PFSK-1 (cell line): Measurements from ENCODE around the gene PCLO.

Experiments
- FOXP2 ChIP-seq: optimal IDR thresholded peaks from 2 replicates; pipeline ENCODE3; 2011; ENCODE audit warnings: borderline replicate concordance, control low read depth, inconsistent platforms; ENCODE audit not compliant: insufficient read depth; ENCODE audit errors: extremely low read length, extremely low read depth
- POLR2AphosphoS5 ChIP-seq: IDR thresholded peaks from 2 replicates; pipeline ENCODE4 v1.6.1; 2012; ENCODE audit warnings: low read depth, mild to moderate bottlenecking, control low read depth, low read length, moderate library complexity
- SIN3A ChIP-seq: IDR thresholded peaks from 2 replicates; pipeline ENCODE4 v1.6.1; 2012; ENCODE audit warnings: mild to moderate bottlenecking, low read length, moderate library complexity, borderline replicate concordance; ENCODE audit not compliant: insufficient read depth
- TAF1 ChIP-seq: IDR thresholded peaks from 2 replicates; pipeline ENCODE4 v1.6.1; 2012; ENCODE audit warnings: low read length, control low read depth, borderline replicate concordance; ENCODE audit not compliant: insufficient read depth
- TF ChIP-seq, protein P1 (sequence below), 2 experiments: IDR thresholded peaks; 2 replicates each; pipeline versions ENCODE4 v1.6.1 to v1.8.0; 2011 to 2012; ENCODE audit warnings: low read depth in 2 of 2, low read length in 2 of 2, control low read depth in 1 of 2, inconsistent platforms in 1 of 2, mild to moderate bottlenecking in 1 of 2, moderate library complexity in 1 of 2; ENCODE audit not compliant: insufficient read depth in 1 of 2

Gene PCLO

DNA sequence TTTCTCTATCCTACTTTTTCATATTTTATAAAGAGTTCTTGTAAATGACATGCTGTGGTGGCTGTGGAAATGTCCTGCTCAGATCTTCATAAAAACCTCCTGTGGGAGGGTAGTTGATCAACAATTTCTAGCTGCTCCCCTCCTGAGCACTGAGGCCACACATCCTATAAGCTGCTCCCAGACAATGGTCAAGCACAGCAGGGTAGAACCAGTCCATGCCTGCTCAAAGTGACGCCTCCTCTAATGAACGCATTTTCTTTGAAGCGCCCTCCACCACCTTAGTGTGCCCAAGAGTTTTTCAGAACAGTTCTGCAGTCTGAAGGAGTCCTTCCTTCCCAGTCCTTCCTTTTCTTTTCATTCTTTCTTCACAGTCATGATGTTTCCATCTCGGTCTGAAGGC, 420.5 kb downstream of the PCLO start:
- TF ChIP-seq, protein P1, sequence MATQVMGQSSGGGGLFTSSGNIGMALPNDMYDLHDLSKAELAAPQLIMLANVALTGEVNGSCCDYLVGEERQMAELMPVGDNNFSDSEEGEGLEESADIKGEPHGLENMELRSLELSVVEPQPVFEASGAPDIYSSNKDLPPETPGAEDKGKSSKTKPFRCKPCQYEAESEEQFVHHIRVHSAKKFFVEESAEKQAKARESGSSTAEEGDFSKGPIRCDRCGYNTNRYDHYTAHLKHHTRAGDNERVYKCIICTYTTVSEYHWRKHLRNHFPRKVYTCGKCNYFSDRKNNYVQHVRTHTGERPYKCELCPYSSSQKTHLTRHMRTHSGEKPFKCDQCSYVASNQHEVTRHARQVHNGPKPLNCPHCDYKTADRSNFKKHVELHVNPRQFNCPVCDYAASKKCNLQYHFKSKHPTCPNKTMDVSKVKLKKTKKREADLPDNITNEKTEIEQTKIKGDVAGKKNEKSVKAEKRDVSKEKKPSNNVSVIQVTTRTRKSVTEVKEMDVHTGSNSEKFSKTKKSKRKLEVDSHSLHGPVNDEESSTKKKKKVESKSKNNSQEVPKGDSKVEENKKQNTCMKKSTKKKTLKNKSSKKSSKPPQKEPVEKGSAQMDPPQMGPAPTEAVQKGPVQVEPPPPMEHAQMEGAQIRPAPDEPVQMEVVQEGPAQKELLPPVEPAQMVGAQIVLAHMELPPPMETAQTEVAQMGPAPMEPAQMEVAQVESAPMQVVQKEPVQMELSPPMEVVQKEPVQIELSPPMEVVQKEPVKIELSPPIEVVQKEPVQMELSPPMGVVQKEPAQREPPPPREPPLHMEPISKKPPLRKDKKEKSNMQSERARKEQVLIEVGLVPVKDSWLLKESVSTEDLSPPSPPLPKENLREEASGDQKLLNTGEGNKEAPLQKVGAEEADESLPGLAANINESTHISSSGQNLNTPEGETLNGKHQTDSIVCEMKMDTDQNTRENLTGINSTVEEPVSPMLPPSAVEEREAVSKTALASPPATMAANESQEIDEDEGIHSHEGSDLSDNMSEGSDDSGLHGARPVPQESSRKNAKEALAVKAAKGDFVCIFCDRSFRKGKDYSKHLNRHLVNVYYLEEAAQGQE (IDR thresholded peaks at IDR 0.05; ENCODE audit: insufficient read depth in 1 of 2, low read depth in 2 of 2, low read length in 2 of 2), result no peak
- TF ChIP-seq FOXP2 (no peak), TAF1 (no peak), POLR2AphosphoS5 (no peak), SIN3A (no peak)

GRCh38 chr7:82741493-82741892, 421.2 kb downstream of the PCLO start:
- TF ChIP-seq POLR2AphosphoS5 (no peak), SIN3A (no peak), TAF1 (no peak), FOXP2 (no peak)
- TF ChIP-seq, protein P1 (IDR thresholded peaks at IDR 0.05; ENCODE audit: insufficient read depth in 1 of 2, low read depth in 2 of 2, low read length in 2 of 2), result no peak

DNA sequence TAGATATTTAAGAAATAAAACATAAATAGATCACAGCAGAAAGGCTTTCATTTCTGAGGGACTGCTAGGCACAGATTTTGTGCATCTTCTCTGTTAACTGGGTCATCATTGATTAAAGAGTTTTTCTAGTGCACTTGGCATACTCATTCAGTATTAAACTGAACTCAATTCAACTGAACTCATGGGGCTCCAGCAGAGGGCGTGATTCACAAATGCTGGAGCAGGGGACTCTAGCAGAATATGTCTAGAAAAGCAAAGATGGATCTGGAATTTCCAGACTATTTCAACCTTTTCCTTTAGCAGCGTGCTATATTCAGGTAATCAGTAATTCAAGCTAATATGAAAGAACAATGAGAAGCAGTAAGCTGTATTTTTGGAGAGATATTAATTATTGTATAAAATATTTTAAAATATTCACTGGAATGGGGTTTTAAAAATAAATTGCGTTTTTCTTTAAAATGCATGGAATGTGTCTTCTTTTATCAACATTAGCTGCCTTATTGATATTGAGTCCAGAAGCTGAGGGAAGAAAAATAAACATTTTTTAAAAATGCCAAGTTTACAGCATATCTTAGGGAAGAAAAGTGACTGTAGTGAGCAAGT, 422.3 kb downstream of the PCLO start:
- no peak for TF ChIP-seq FOXP2
- TF ChIP-seq, protein P1 (IDR thresholded peaks at IDR 0.05; ENCODE audit: insufficient read depth in 1 of 2, low read depth in 2 of 2, low read length in 2 of 2), result no peak

DNA sequence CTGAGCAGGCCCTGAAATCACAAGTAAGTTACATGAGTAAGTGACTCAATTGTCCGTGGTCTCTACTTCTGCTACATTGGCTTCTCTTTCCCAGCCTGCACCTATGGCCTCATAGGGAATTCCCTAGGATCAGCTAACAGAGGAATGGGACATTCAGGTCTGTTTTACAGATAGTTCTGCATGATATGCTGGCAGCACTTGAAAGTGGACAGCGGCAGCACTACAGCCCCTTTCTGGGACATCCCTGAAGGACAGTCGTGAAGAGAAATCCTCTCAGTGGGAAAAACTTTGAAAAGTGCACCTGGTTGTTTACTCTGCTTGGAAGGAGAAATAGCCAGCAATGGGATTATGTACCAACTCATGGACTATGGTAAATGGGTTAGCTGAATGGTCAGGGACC, 426.1 kb downstream of the PCLO start:
- TF ChIP-seq TAF1 (no peak), FOXP2 (no peak), POLR2AphosphoS5 (no peak), SIN3A (no peak)
- TF ChIP-seq, protein P1 (IDR thresholded peaks at IDR 0.05; ENCODE audit: insufficient read depth in 1 of 2, low read depth in 2 of 2, low read length in 2 of 2), result peak in 1 of 2 experiments; percentile 34; a peak in 1 of 4 replicates

- TF ChIP-seq SIN3A, result no peak
- TF ChIP-seq FOXP2, result no peak
- TF ChIP-seq POLR2AphosphoS5, result no peak
- TF ChIP-seq, protein P1 (IDR thresholded peaks at IDR 0.05; ENCODE audit: insufficient read depth in 1 of 2, low read depth in 2 of 2, low read length in 2 of 2), result no peak
- TF ChIP-seq TAF1, result no peak
These were observed 430.0 kb downstream of the PCLO start for GRCh38 chr7:82732677-82733076.
